Stimulated activated CD8-positive, alpha-beta memory T cell treated with anti-CD3 and anti-CD28 coated beads, Interleukin-4, amount 100 ng/mL, for 24 hours (primary cell): ENCODE data around the gene PRDM15.

Experiments used
- DNase-seq: peaks from one replicate; pipeline ENCODE4 v3.0.0-alpha.2; 2020; ENCODE audit warnings: low read depth

Gene PRDM15

GRCh38 chr21:41824466-41825207 lies 54.5 kb downstream of the PRDM15 start:
- no peak for DNase-seq

- DNase-seq, result no peak
Measured at GRCh38 chr21:41823906-41824305, 55.2 kb downstream of the PRDM15 start.

GRCh38 chr21:41823166-41823565 lies 56.0 kb downstream of the PRDM15 start:
- DNase-seq, result no peak

GRCh38 chr21:41821756-41822431 lies 57.2 kb downstream of the PRDM15 start:
- DNase-seq, result no peak

GRCh38 chr21:41821081-41821755 lies 57.9 kb downstream of the PRDM15 start:
- no peak for DNase-seq

- DNase-seq, result no peak
Measured at GRCh38 chr21:41820384-41821080, 58.6 kb downstream of the PRDM15 start.

GRCh38 chr21:41819856-41820281 lies 59.3 kb downstream of the PRDM15 start:
- DNase-seq, result no peak

GRCh38 chr21:41819236-41819855 lies 59.8 kb downstream of the PRDM15 start:
- DNase-seq, result no peak

- DNase-seq, result no peak
Measured at GRCh38 chr21:41817877-41818855, 61.0 kb downstream of the PRDM15 start.

- DNase-seq, result no peak
Measured at GRCh38 chr21:41817228-41817627, 61.9 kb downstream of the PRDM15 start.

- peak; percentile 26 for DNase-seq
Measured at GRCh38 chr21:41816583-41817165, 62.5 kb downstream of the PRDM15 start.

GRCh38 chr21:41815652-41816582 lies 63.2 kb downstream of the PRDM15 start:
- DNase-seq, result no peak

- no peak for DNase-seq
Measured at GRCh38 chr21:41813226-41813625, 65.9 kb downstream of the PRDM15 start.

- DNase-seq, result no peak
Measured at GRCh38 chr21:41812679-41813078, 66.5 kb downstream of the PRDM15 start.

- no peak for DNase-seq
Measured at GRCh38 chr21:41810597-41810932, 68.6 kb downstream of the PRDM15 start.

GRCh38 chr21:41809891-41810596 lies 69.1 kb downstream of the PRDM15 start:
- DNase-seq, result no peak

GRCh38 chr21:41808846-41809245 lies 70.3 kb downstream of the PRDM15 start:
- DNase-seq, result no peak

GRCh38 chr21:41808094-41808493 lies 71.0 kb downstream of the PRDM15 start:
- no peak for DNase-seq

- no peak for DNase-seq
Measured at GRCh38 chr21:41806773-41807172, 72.4 kb downstream of the PRDM15 start.
